Transverse colon (tissue), 4 donors: ENCODE results near the gene ASXL3. TPM values are rescaled to one million over a fixed set of nuclear protein-coding genes. Genes with fewer than 3 reads are reported as not detected.

Experiments used
- DNase-seq: peaks from one replicate; pipeline ENCODE4 v3.0.0-alpha.2; 2019
- H3K27ac ChIP-seq, 4 donors: fragments of 200-600 bp; sonication (generic); 2 replicates each; pipeline ENCODE4 v1.5.1; 2016 to 2018; ENCODE audit warnings: inconsistent platforms in 4 of 4
- H3K27me3 ChIP-seq: fragments of 200-600 bp; sonication (generic); 2 replicates; pipeline ENCODE4 v1.5.1; 2017; ENCODE audit warnings: inconsistent platforms
- H3K36me3 ChIP-seq, 4 donors: fragments of 200-600 bp; sonication (generic); 2 replicates each; pipeline ENCODE4 v1.5.1; 2017 to 2019; ENCODE audit warnings: inconsistent platforms in 4 of 4
- H3K4me1 ChIP-seq, 4 donors: fragments of 200-600 bp; sonication (generic); 2 replicates each; pipeline ENCODE4 v1.5.1; 2017 to 2020; ENCODE audit warnings: inconsistent platforms in 4 of 4
- H3K4me3 ChIP-seq, 4 donors: fragments of 200-600 bp; sonication (generic); 1 replicate in 1 of 4; 2 replicates in 3 of 4; pipeline versions ENCODE4 v1.5.1 to v1.6.1; 2017 to 2019; ENCODE audit warnings: inconsistent platforms in 4 of 4
- H3K9me3 ChIP-seq, 2 donors: fragments of 200-600 bp; sonication (generic); 2 replicates each; pipeline ENCODE4 v1.5.1; 2017 to 2019; ENCODE audit warnings: inconsistent platforms in 2 of 2
- CTCF ChIP-seq, 5 experiments: fragments of 200-600 bp in 3 of 5; fragments of 450-650 bp in 2 of 5; sonication (generic) in 3 of 5; IDR thresholded peaks; 1 replicate in 2 of 5; 2 replicates in 3 of 5; pipeline ENCODE4 v1.5.1; 2016 to 2017; ENCODE audit warnings: antibody characterized with exemption in 5 of 5, inconsistent platforms in 3 of 5, mild to moderate bottlenecking in 2 of 5, moderate library complexity in 1 of 5
- EP300 ChIP-seq: sonication (generic); formaldehyde crosslinking; IDR thresholded peaks from one replicate; pipeline ENCODE4 v1.6.1; 2017; ENCODE audit warnings: antibody characterized with exemption, low read depth
- POLR2A ChIP-seq: fragments of 450-650 bp; IDR thresholded peaks from one replicate; pipeline ENCODE4 v1.6.1; 2016; ENCODE audit warnings: antibody characterized with exemption, mild to moderate bottlenecking, moderate library complexity
- POLR2AphosphoS5 ChIP-seq, 3 donors: sonication (generic); formaldehyde crosslinking; IDR thresholded peaks; one replicate each; pipeline ENCODE4 v1.6.1; 2016; ENCODE audit warnings: antibody characterized with exemption in 3 of 3
- WGBS, 2 donors: methylation state at CpG; one replicate each; pipeline ENCODE4 v1.1.5; 2018; ENCODE audit warnings: low coverage in 1 of 2; 5-methylcytosine and 5-hydroxymethylcytosine counted together
- in situ Hi-C, 4 donors: fragments of 200-750 bp; cut with MboI; loops; one replicate each; pipeline versions ENCODE4 v1.15.0 to v1.15.1; 2017; ENCODE audit warnings: low sequenced_read_pairs in 3 of 4, low pct_ligation_motif_present in 1 of 4, low pct_unique_long_range_greater_than_20kb in 1 of 4
- intact Hi-C: fragments of 100-400 bp; cut with DNase I; formaldehyde crosslinking; loops from one replicate; pipeline ENCODE4 v1.15.1; 2023; ENCODE audit warnings: low total_unique reads
- total RNA-seq, 4 donors: library from RNA; depleted of rRNA; stranded (reverse); fragments of >200 nt; gene quantifications; one replicate each; pipeline ENCODE4 v1.1.0, GENCODE V29; 2016

The ASXL3 gene
- total RNA-seq, 4 donors from 2014 or later: 0.75 to 3.0 (median 1.7) TPM

GRCh38 chr18:33594799-33595198, 16.8 kb downstream of the ASXL3 start:
- Histone ChIP-seq H3K4me1 (peaks cover 0 to 4% (median 0%) of the 10 kb centered on the region in 4 donors), H3K4me3 (no peak overlapping the region), H3K36me3 (no peaks in the 10 kb centered on the region), H3K27ac (no peak overlapping the region), H3K9me3 (no peaks in the 10 kb centered on the region), H3K27me3 (no peaks in the 10 kb centered on the region)
- in situ Hi-C loops: no loop called here
- no peak for DNase-seq
- intact Hi-C loops: no loop called here
- 38% methylated on average over 1 of the region's 1 CpG; no CpG with 5 or more reads in 1 of the 2 donors for WGBS, 2 donors
- TF ChIP-seq EP300 (no peak), POLR2AphosphoS5 (IDR thresholded peaks at IDR 0.05) (no peak)

GRCh38 chr18:33596178-33596854, 18.3 kb downstream of the ASXL3 start:
- no peak for DNase-seq
- no peaks in the 10 kb centered on the region for H3K9me3 ChIP-seq
- H3K27ac ChIP-seq: no peak overlapping the region
- H3K36me3 ChIP-seq: no peaks in the 10 kb centered on the region
- in situ Hi-C loops: no loop called here
- H3K4me1 ChIP-seq: peaks cover 0 to 4% (median 0%) of the 10 kb centered on the region in 4 donors
- no peak overlapping the region for H3K4me3 ChIP-seq
- TF ChIP-seq POLR2AphosphoS5 (IDR thresholded peaks at IDR 0.05): no peak
- intact Hi-C loops: no loop called here
- no peaks in the 10 kb centered on the region for H3K27me3 ChIP-seq
- 45 to 73% methylated on average over 1 of the region's 1 CpG for WGBS, 2 donors

GRCh38 chr18:33600846-33601245, 22.8 kb downstream of the ASXL3 start:
- Histone ChIP-seq H3K27ac (no peak overlapping the region), H3K36me3 (no peaks in the 10 kb centered on the region), H3K9me3 (no peaks in the 10 kb centered on the region), H3K4me1 (peaks cover 0 to 4% (median 0%) of the 10 kb centered on the region in 4 donors), H3K4me3 (no peak overlapping the region), H3K27me3 (no peaks in the 10 kb centered on the region)
- WGBS, 2 donors: 54 to 75% methylated on average over 3 of the region's 3 CpGs
- TF ChIP-seq CTCF (IDR thresholded peaks at IDR 0.05): no peak
- no peak for TF ChIP-seq POLR2AphosphoS5 (IDR thresholded peaks at IDR 0.05)
- no peak for TF ChIP-seq POLR2A
- TF ChIP-seq EP300: no peak
- in situ Hi-C loops (no loop called here), intact Hi-C loops (no loop called here)
- DNase-seq: no peak

GRCh38 chr18:33603454-33603853, 25.4 kb downstream of the ASXL3 start:
- H3K27me3 ChIP-seq: no peaks in the 10 kb centered on the region
- no peaks in the 10 kb centered on the region for H3K36me3 ChIP-seq

GRCh38 chr18:33605250-33605649, 27.2 kb downstream of the ASXL3 start:
- TF ChIP-seq EP300 (no peak), POLR2AphosphoS5 (IDR thresholded peaks at IDR 0.05) (no peak), POLR2A (no peak), CTCF (IDR thresholded peaks at IDR 0.05) (no peak)
- Histone ChIP-seq H3K9me3 (no peaks in the 10 kb centered on the region), H3K4me3 (no peak overlapping the region), H3K27me3 (no peaks in the 10 kb centered on the region), H3K4me1 (no peaks in the 10 kb centered on the region), H3K36me3 (no peaks in the 10 kb centered on the region), H3K27ac (no peak overlapping the region)
- intact Hi-C loops: no loop called here
- DNase-seq: no peak
- in situ Hi-C loops: no loop called here

More at GRCh38 chr18:33603454-33603853, 25.4 kb downstream of the ASXL3 start:
- H3K9me3 ChIP-seq: no peaks in the 10 kb centered on the region
- H3K27ac ChIP-seq: no peak overlapping the region
- in situ Hi-C loops (no loop called here), intact Hi-C loops (no loop called here)
- H3K4me3 ChIP-seq: no peak overlapping the region
- TF ChIP-seq CTCF (IDR thresholded peaks at IDR 0.05): no peak
- no peak for TF ChIP-seq EP300
- no peak for TF ChIP-seq POLR2A
- no peak for TF ChIP-seq POLR2AphosphoS5 (IDR thresholded peaks at IDR 0.05)
- DNase-seq: no peak
- no peaks in the 10 kb centered on the region for H3K4me1 ChIP-seq
- WGBS, 2 donors: 48% methylated on average over 2 of the region's 2 CpGs; no CpG with 5 or more reads in 1 of the 2 donors
